Heart right ventricle (tissue), 16 donors: ENCODE results near the gene ATG4B. TPM values are rescaled to one million over a fixed set of nuclear protein-coding genes. Genes with fewer than 3 reads are reported as not detected.
A peak's percentile ranks its signal among the peaks of the same experiment; 100 is the strongest.

Source experiments
- ATAC-seq, 8 donors: fragments of 200-7000 bp; cut with Tn5 transposase; one replicate each; pipeline ENCODE4 v1.9.1; 2020; ENCODE audit warnings: mild to moderate bottlenecking in 8 of 8, moderate library complexity in 8 of 8, moderate number of reproducible peaks in 1 of 8
- DNase-seq, 2 donors: peaks; one replicate each; pipeline ENCODE4 v3.0.0-alpha.2; 2020
- H3K27ac ChIP-seq, 10 donors: fragments of 200-600 bp; sonication (generic) in 2 of 10; one replicate each; pipeline versions ENCODE4 v1.5.0 to v1.8.0; 2020 to 2022; ENCODE audit warnings: mild to moderate bottlenecking in 3 of 10
- H3K27me3 ChIP-seq, 7 donors: fragments of 200-600 bp; one replicate each; pipeline ENCODE4 v1.8.0; 2021 to 2022; ENCODE audit warnings: mild to moderate bottlenecking in 2 of 7
- H3K36me3 ChIP-seq, 9 donors: fragments of 200-600 bp; sonication (generic) in 1 of 9; one replicate each; pipeline versions ENCODE4 v1.5.0 to v1.8.0; 2020 to 2022; ENCODE audit warnings: mild to moderate bottlenecking in 2 of 9
- H3K4me1 ChIP-seq, 9 donors: fragments of 200-600 bp; sonication (generic) in 1 of 9; one replicate each; pipeline versions ENCODE4 v1.5.0 to v1.8.0; 2020 to 2022; ENCODE audit warnings: mild to moderate bottlenecking in 4 of 9
- H3K4me3 ChIP-seq, 10 donors: fragments of 200-600 bp; sonication (generic) in 2 of 10; one replicate each; pipeline versions ENCODE4 v1.5.0 to v1.8.0; 2020 to 2022; ENCODE audit warnings: mild to moderate bottlenecking in 7 of 10, moderate library complexity in 2 of 10
- H3K9me3 ChIP-seq, 11 donors: fragments of 200-600 bp in 10 of 11; sonication (generic) in 2 of 11; one replicate each; pipeline versions ENCODE4 v1.5.0 to v1.8.0; 2013 to 2022; ENCODE audit warnings: mild to moderate bottlenecking in 2 of 11, control low read depth in 1 of 11, moderate library complexity in 1 of 11
- WGBS, 2 donors: extraction: QIAGEN DNeasy Blood & Tissue Kit; methylation state at CpG; one replicate each; pipeline ENCODE4 v1.1.7; 2013; ENCODE audit warnings: inconsistent platforms in 1 of 2; 5-methylcytosine and 5-hydroxymethylcytosine counted together
- intact Hi-C, 10 donors: fragments of 100-400 bp; cut with DNase I; formaldehyde crosslinking; loops; one replicate each; pipeline versions ENCODE4 v1.11.1 to v1.14.2; 2022
- polyA plus RNA-seq, 2 donors: library from polyadenylated mRNA; stranded (reverse); fragments of 200-250 nt; gene quantifications; one replicate each; pipeline ENCODE4 v1.2.3, GENCODE V29; 2013
- total RNA-seq, 10 donors: library from RNA; stranded (reverse); fragmentation: NEBNext Ultra II Directional in 3 of 10; extraction: Animal tissue kit (Norgen Biotek cat#: 25700) in 3 of 10; gene quantifications; one replicate each; pipeline versions ENCODE4 v1.2.1 to v1.2.4, GENCODE V29; 2021 to 2023
- TF ChIP-seq, protein P1 (sequence below), 9 donors: fragments of 200-600 bp; sonication (generic) in 2 of 9; IDR thresholded peaks; one replicate each; pipeline versions ENCODE4 v1.5.0 to v1.8.0; 2021 to 2022; ENCODE audit warnings: antibody characterized with exemption in 9 of 9, mild to moderate bottlenecking in 5 of 9, moderate library complexity in 1 of 9
- donor health status: Arrhythmogenic right ventricular cardiomyopathy.
- donor health status: ischemic (EF 13 %, LVEDD 7.1; RV severe dilation, severe dysfunction).
- donor health status: healthy with polysubstance abuse.
- donor health status: DM: no; HTN: yes; CAD: no.
- donor health status: DM: no; HTN: no; CAD: no.
- donor health status: ischemic (EF 25% LVEDD 6.9; RV normal size, moderate dysfunction).
- donor health status: ischemic (EF 25% LVEDD 5.7; RV mildly dilated, moderate dysfunction).
- donor health status: healthy.
- donor health status: DM: yes; HTN: yes; CAD: no.
- donor health status: Ischemic cardiomyopathy.
- donor health status: ischemic (EF 35%, LVEDD 5.7; RV mildly dilated, moderate dysfunction).
- donor health status: nonischemic (EF 11% LVEDD 7.7; RV severe dilation, severe dysfunction).
- donor health status: DM: yes; HTN: yes; CAD: no.
- donor health status: PGD.
- donor health status: ischemic (EF 29% LVEDD 5.4; RV normal size, mild dysfunction).
- donor health status: nonischemic (EF 23%, LVEDD 6.1; RV moderate dilation, normal function).

ATG4B gene
- total and polyA plus RNA-seq, 12 donors: 34.7 to 55.7 (median 42.8) TPM

DNA sequence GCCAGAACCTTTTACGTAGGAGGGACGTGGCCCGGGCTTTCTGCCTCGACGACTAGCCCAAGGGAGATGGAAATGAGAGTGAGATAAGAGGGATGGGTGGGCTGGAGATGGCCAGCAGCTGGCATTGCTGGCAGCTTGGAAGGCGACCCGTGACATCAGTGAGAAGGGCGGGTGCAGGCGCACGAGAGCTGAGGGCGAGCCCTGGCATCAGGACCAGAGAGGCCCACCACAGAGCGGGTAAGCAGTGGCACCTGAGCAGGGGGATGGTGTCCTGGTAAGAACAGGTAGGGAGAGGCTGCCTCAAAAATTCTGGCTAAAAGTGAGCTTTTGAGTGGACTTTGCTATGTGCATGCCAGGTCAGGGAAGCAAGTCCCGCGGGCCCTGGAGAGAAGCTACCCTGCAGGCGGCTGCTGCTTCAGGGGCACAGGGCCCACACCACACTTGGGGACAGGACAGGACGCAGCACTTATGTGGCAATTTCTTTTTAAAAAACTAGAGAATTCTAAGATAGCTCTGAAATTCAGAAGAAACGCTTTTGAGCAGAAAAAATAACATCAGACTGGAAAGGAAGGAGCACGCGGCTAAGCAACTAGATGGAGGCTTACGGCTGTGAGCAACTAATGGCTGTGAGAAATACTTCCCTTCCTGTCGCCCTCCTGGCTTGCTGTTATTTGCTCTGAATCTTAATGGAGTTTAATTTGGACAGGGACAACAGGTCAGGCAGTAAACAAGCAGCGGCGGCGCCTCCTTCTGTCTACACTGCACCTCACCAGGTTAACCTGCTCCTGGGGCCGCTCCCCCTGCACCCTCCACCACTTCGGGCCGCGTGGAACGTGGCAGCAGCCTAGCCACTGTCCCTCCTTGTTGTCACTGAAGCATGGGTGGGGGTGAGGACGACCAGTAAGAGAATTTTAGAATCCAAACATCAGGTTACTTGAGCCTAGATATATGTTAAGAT lies 21.0 kb upstream of the ATG4B start:
- Histone ChIP-seq H3K36me3 (peaks cover 0 to 4% (median 0%) of the 10 kb centered on the region in 9 donors), H3K27me3 (no peaks in the 10 kb centered on the region), H3K9me3 (no peaks in the 10 kb centered on the region), H3K4me1 (peaks cover 4 to 55% (median 33%) of the 10 kb centered on the region in 9 donors), H3K4me3 (peak overlapping the region in 9 of 10 donors; percentile 0 to 52 (median 43)), H3K27ac (peak overlapping the region in 8 of 10 donors; percentile 11 to 89 (median 80))
- WGBS, 2 donors: 86% methylated on average over 30 of the region's 30 CpGs
- DNase-seq (no peak), ATAC-seq (peak in 5 of 8 donors; percentile 4 to 29 (median 25))
- intact Hi-C loops: loop anchor here in 3 of 10 donors (5.0 to 10.0 kb wide), 3 partner anchors 109 to 262 kb away; partner anchors contain the start of genes STK25 (in 3 of the 3) and FARP2 (in 1 of the 3)
- TF ChIP-seq, protein P1, sequence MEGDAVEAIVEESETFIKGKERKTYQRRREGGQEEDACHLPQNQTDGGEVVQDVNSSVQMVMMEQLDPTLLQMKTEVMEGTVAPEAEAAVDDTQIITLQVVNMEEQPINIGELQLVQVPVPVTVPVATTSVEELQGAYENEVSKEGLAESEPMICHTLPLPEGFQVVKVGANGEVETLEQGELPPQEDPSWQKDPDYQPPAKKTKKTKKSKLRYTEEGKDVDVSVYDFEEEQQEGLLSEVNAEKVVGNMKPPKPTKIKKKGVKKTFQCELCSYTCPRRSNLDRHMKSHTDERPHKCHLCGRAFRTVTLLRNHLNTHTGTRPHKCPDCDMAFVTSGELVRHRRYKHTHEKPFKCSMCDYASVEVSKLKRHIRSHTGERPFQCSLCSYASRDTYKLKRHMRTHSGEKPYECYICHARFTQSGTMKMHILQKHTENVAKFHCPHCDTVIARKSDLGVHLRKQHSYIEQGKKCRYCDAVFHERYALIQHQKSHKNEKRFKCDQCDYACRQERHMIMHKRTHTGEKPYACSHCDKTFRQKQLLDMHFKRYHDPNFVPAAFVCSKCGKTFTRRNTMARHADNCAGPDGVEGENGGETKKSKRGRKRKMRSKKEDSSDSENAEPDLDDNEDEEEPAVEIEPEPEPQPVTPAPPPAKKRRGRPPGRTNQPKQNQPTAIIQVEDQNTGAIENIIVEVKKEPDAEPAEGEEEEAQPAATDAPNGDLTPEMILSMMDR (IDR thresholded peaks at IDR 0.05): no peak

DNA sequence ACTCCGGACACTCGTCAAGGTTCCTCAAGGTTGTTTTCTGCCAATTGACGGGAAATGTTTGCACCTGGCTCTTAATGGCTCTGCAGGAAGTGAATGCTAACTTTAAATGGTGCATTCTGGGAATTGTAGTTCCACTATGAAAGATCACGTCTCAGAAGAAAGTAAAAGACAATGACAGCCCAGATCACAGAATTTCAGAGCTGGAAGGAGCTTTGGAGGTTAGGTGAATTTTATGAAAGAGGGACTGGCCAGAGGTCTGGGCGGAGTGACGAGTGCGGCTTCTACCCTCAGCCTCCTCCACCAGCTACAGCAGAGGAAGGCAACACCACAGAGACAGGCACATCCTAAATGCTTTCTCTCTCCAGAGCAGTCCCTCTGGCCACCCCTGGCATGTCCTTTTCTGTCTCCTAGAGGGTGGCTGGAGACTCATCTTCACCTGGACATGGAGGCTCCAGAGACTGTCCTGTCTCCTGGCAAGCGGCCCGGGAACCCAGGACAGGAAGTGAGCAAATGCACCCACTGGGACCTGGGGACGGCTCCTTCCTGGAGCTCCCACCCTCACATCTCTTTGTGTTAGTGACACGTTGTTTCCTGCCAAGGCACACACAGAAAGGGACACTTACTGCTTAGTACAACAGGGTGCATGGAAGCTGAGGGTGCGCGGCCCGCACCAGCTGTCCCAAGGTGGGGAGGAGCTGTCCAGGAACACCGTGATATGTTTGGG lies 19.9 kb upstream of the ATG4B start:
- peaks cover 4 to 53% (median 33%) of the 10 kb centered on the region in 9 donors for H3K4me1 ChIP-seq
- H3K27me3 ChIP-seq: no peaks in the 10 kb centered on the region
- peaks cover 0 to 4% (median 0%) of the 10 kb centered on the region in 9 donors for H3K36me3 ChIP-seq
- H3K27ac ChIP-seq: peak overlapping the region; percentile 47 to 89 (median 77)
- 35 to 46% methylated on average over 15 of the region's 15 CpGs for WGBS, 2 donors
- H3K4me3 ChIP-seq: peak overlapping the region in 9 of 10 donors; percentile 19 to 52 (median 43)
- TF ChIP-seq, protein P1 (IDR thresholded peaks at IDR 0.05): no peak
- intact Hi-C loops: loop anchor here in 3 of 10 donors (5.0 to 10.0 kb wide), 3 partner anchors 110 to 263 kb away; partner anchors contain the start of genes STK25 (in 3 of the 3) and FARP2 (in 1 of the 3)
- no peaks in the 10 kb centered on the region for H3K9me3 ChIP-seq
- ATAC-seq (peak; percentile 48 to 83 (median 70)), DNase-seq (peak; percentile 68 to 76)

DNA sequence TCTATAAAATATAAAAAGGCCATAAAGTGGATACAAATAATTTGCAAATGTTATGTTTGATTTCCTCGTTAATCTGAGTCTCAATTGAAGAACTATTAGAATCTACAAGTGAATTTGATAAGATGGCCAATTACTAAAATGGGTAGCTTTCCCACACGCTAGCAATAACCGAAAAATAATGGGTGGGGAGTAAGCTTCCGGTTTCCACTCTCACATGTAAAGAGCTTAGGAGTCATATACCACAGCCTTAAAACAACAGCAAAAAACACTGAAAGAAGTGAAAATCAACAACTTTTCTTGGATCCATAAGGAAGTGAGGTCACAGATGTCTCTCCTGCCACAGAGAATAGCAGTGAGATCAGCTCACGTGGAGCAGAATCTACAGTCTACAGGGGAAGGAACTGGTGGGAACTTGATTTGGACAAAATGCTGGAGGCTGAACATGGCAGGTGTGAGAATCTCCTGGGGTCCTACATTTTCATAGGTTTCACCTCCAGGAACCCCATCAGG lies 19.1 kb upstream of the ATG4B start:
- no peaks in the 10 kb centered on the region for H3K27me3 ChIP-seq
- intact Hi-C loops: loop anchor here in 3 of 10 donors (5.0 to 10.0 kb wide), 3 partner anchors 111 to 264 kb away; partner anchors contain the start of genes STK25 (in 3 of the 3) and FARP2 (in 1 of the 3)
- TF ChIP-seq, protein P1 (IDR thresholded peaks at IDR 0.05): no peak
- peak overlapping the region in 9 of 10 donors; percentile 61 to 89 (median 79) for H3K27ac ChIP-seq
- H3K4me1 ChIP-seq: peaks cover 4 to 47% (median 33%) of the 10 kb centered on the region in 9 donors
- H3K36me3 ChIP-seq: peaks cover 0 to 4% (median 0%) of the 10 kb centered on the region in 9 donors
- DNase-seq (no peak), ATAC-seq (no peak)
- H3K4me3 ChIP-seq: peak overlapping the region in 4 of 10 donors; percentile 43 to 52 (median 50)
- 57 to 67% methylated on average over 5 of the region's 5 CpGs for WGBS, 2 donors
- no peaks in the 10 kb centered on the region for H3K9me3 ChIP-seq
